ENCODE data around the gene CAMK2D. TPM values are rescaled to one million over a fixed set of nuclear protein-coding genes. Genes with fewer than 3 reads are reported as not detected.

The CAMK2D gene
- total RNA-seq, 4 donors from 2014 or later = 62.0 to 122 (median 85.1) TPM

GRCh38 chr4:113435893-113436292 lies 325.6 kb downstream of the CAMK2D start:
- no peak for TF ChIP-seq CTCF (IDR thresholded peaks at IDR 0.05; ENCODE audit: low read depth)

- no peak for TF ChIP-seq CTCF (IDR thresholded peaks at IDR 0.05; ENCODE audit: low read depth)
Measured at GRCh38 chr4:113434247-113434587, 327.3 kb downstream of the CAMK2D start.

- TF ChIP-seq CTCF (IDR thresholded peaks at IDR 0.05; ENCODE audit: low read depth) = no peak
Measured at GRCh38 chr4:113433536-113434246, 327.8 kb downstream of the CAMK2D start.

GRCh38 chr4:113433116-113433515 lies 328.4 kb downstream of the CAMK2D start:
- TF ChIP-seq CTCF (IDR thresholded peaks at IDR 0.05; ENCODE audit: low read depth) = no peak

- TF ChIP-seq CTCF (IDR thresholded peaks at IDR 0.05; ENCODE audit: low read depth) = no peak
Measured at GRCh38 chr4:113423631-113424030, 337.9 kb downstream of the CAMK2D start.

- no peak for TF ChIP-seq CTCF (IDR thresholded peaks at IDR 0.05; ENCODE audit: low read depth)
Measured at GRCh38 chr4:113420938-113421337, 340.6 kb downstream of the CAMK2D start.

- no peak for TF ChIP-seq CTCF (IDR thresholded peaks at IDR 0.05; ENCODE audit: low read depth)
Measured at GRCh38 chr4:113419631-113420030, 341.9 kb downstream of the CAMK2D start.
